HCT116 (cell line): ENCODE results near the gene RREB1. TPM values are rescaled to one million over a fixed set of nuclear protein-coding genes. Genes with fewer than 3 reads are reported as not detected.

Experiments used
- ATAC-seq: fragments of 200-7000 bp; cut with Tn5 transposase; 2 replicates; pipeline ENCODE4 v1.9.1; 2020; ENCODE audit warnings: mild to moderate bottlenecking, moderate library complexity
- BruUV-seq: library from RNA; stranded (reverse); fragments of 400-500 nt; replicated peaks from 2 replicates; lab custom pipeline; 2021; lab: Mats Ljungman, UMichigan
- CTCF ChIA-PET: fragments of 300-600 bp; sonication (Branson Sonifier 250); formaldehyde crosslinking; loops from one replicate; lab custom pipeline; 2021; ENCODE audit warnings: antibody characterized with exemption; lab: Charles Lee
- POLR2A ChIA-PET: fragments of 300-600, 350-600 bp; sonication (Branson Sonifier 250); formaldehyde crosslinking; loops from one replicate; lab custom pipeline; 2021; ENCODE audit warnings: antibody characterized with exemption; lab: Charles Lee
- RAD21 ChIA-PET, 2 experiments: fragments of 300-600 bp; sonication (Branson Sonifier 250); formaldehyde crosslinking; loops; one replicate each; lab custom pipeline; 2023; ENCODE audit warnings: low total read pairs in 2 of 2; ENCODE audit not compliant: uncharacterized antibody in 2 of 2, unreplicated experiment in 2 of 2, low non-redundant PET in 1 of 2; lab: Charles Lee
- DNase-seq: peaks from one replicate; pipeline ENCODE4 v3.0.0-alpha.2; 2010; ENCODE audit warnings: low read depth, low spot score
- H2AFZ ChIP-seq: fragments of 200-600 bp; shearing (Covaris generic), sonication (generic); 2 replicates; pipeline ENCODE4 v1.6.1; 2017; ENCODE audit warnings: low read depth, mixed run types, mixed read lengths, antibody characterized with exemption, low read length; ENCODE audit not compliant: poor library complexity, severe bottlenecking
- H3K27ac ChIP-seq: 2 replicates; pipeline ENCODE4 v1.5.1; 2012; ENCODE audit warnings: low read depth, low read length
- H3K27me3 ChIP-seq: fragments of 200-600 bp; sonication (generic); 2 replicates; pipeline ENCODE4 v1.6.1; 2016; ENCODE audit warnings: mixed run types, low read length, mixed read lengths; ENCODE audit not compliant: insufficient read depth
- H3K36me3 ChIP-seq, 2 experiments: fragments of 200-500 bp in 1 of 2; fragments of 200-600 bp in 1 of 2; sonication (Bioruptor generic) in 1 of 2; sonication (generic) in 1 of 2; 2 replicates each; pipeline versions ENCODE4 v1.5.1 to v1.6.1; 2014 to 2016; ENCODE audit warnings: low read length in 2 of 2, inconsistent platforms in 1 of 2, mixed read lengths in 1 of 2, mixed run types in 1 of 2; ENCODE audit not compliant: insufficient read depth in 2 of 2, control insufficient read depth in 1 of 2
- H3K4me1 ChIP-seq, 2 experiments: fragments of 200-600 bp in 1 of 2; sonication (generic) in 1 of 2; 2 replicates each; pipeline versions ENCODE4 v1.5.1 to v1.6.1; 2012 to 2017; ENCODE audit warnings: low read length in 2 of 2, inconsistent platforms in 1 of 2, mild to moderate bottlenecking in 1 of 2, mixed read lengths in 1 of 2, mixed run types in 1 of 2, moderate library complexity in 1 of 2; ENCODE audit not compliant: insufficient read depth in 2 of 2, control insufficient read depth in 1 of 2
- H3K4me2 ChIP-seq: fragments of 200-600 bp; sonication (generic); 2 replicates; pipeline ENCODE4 v1.6.1; 2017; ENCODE audit warnings: mixed run types, low read length, mixed read lengths
- H3K4me3 ChIP-seq, 2 experiments: fragments of 200-600 bp in 1 of 2; sonication (generic) in 1 of 2; replicated peaks in 1 of 2; 2 replicates each; pipeline ENCODE4 v1.5.1; 2011 to 2016; ENCODE audit warnings: low read length in 2 of 2, control low read depth in 1 of 2, low read depth in 1 of 2, mild to moderate bottlenecking in 1 of 2, mixed read lengths in 1 of 2, mixed run types in 1 of 2
- H3K79me2 ChIP-seq: fragments of 200-600 bp; sonication (generic); 2 replicates; pipeline ENCODE4 v1.6.1; 2017; ENCODE audit warnings: mild to moderate bottlenecking, mixed run types, low read length, moderate library complexity, mixed read lengths; ENCODE audit not compliant: insufficient read depth
- H3K9ac ChIP-seq: fragments of 200-600 bp; sonication (generic); 2 replicates; pipeline ENCODE4 v1.6.1; 2016; ENCODE audit warnings: low read length, mixed read lengths
- H3K9me2 ChIP-seq: fragments of 200-600 bp; sonication (generic), shearing (Covaris generic); 2 replicates; pipeline ENCODE4 v1.6.1; 2017; ENCODE audit warnings: mixed run types, mild to moderate bottlenecking, moderate library complexity; ENCODE audit not compliant: insufficient read depth
- H3K9me3 ChIP-seq, 2 experiments: fragments of 200-500 bp in 1 of 2; fragments of 200-600 bp in 1 of 2; sonication (Bioruptor generic) in 1 of 2; sonication (generic) in 1 of 2; 2 replicates each; pipeline ENCODE4 v1.6.1; 2014 to 2017; ENCODE audit warnings: low read length in 2 of 2, mixed read lengths in 2 of 2, inconsistent platforms in 1 of 2, low read depth in 1 of 2, mild to moderate bottlenecking in 1 of 2, mixed run types in 1 of 2, moderate library complexity in 1 of 2; ENCODE audit not compliant: control insufficient read depth in 1 of 2, insufficient read depth in 1 of 2
- H4K20me1 ChIP-seq: fragments of 200-600 bp; sonication (generic), shearing (Covaris generic); 2 replicates; pipeline ENCODE4 v1.6.1; 2017; ENCODE audit warnings: mixed run types, mild to moderate bottlenecking, moderate library complexity; ENCODE audit not compliant: insufficient read depth
- ATF3 ChIP-seq: IDR thresholded peaks from 2 replicates; pipeline ENCODE4 v1.6.1; 2012
- CEBPB ChIP-seq: IDR thresholded peaks from 2 replicates; pipeline ENCODE4 v1.6.1; 2012; ENCODE audit warnings: low read depth
- EGR1 ChIP-seq: IDR thresholded peaks from 2 replicates; pipeline ENCODE4 v1.6.1; 2012; ENCODE audit warnings: low read depth
- EZH2 ChIP-seq: fragments of 200-600 bp; sonication (generic); IDR thresholded peaks from 2 replicates; pipeline ENCODE4 v1.6.1; 2017; ENCODE audit warnings: antibody characterized with exemption, mixed run types
- RAD21 ChIP-seq: IDR thresholded peaks from 2 replicates; pipeline ENCODE4 v1.6.1; 2012; ENCODE audit warnings: low read depth, mild to moderate bottlenecking
- SP1 ChIP-seq: IDR thresholded peaks from 2 replicates; pipeline ENCODE4 v1.6.1; 2012; ENCODE audit warnings: low read depth
- TCF7L2 ChIP-seq: IDR thresholded peaks from 2 replicates; pipeline ENCODE4 v1.7.0; 2011; ENCODE audit warnings: borderline replicate concordance, inconsistent platforms; ENCODE audit not compliant: insufficient read depth, insufficient read length; ENCODE audit errors: extremely low read depth
- ZBTB33 ChIP-seq: IDR thresholded peaks from 2 replicates; pipeline ENCODE4 v1.6.1; 2011; ENCODE audit warnings: mild to moderate bottlenecking, low read length, moderate library complexity; ENCODE audit not compliant: insufficient replicate concordance; ENCODE audit errors: extremely low read depth
- ZNF274 ChIP-seq: fragments of 200-500 bp; sonication (Bioruptor generic); IDR thresholded peaks from 2 replicates; pipeline ENCODE4 v1.6.1; 2014; ENCODE audit warnings: mild to moderate bottlenecking, low read depth, low read length, inconsistent platforms
- intact Hi-C: fragments of 100-400 bp; cut with micrococcal nuclease; formaldehyde crosslinking; loops from 2 replicates; pipeline ENCODE4 v1.10.0; 2022
- total RNA-seq: library from RNA; stranded (reverse); gene quantifications from one replicate; pipeline ENCODE4 v1.2.1, GENCODE V29; 2021; ENCODE audit not compliant: unreplicated experiment

The RREB1 gene
- total RNA-seq, 1 experiment from 2014 or later, result 47.9 TPM

- TF ChIP-seq EZH2 (no peak), TCF7L2 (no peak), ZNF274 (no peak), EGR1 (no peak), ATF3 (no peak), CEBPB (no peak), ZBTB33 (no peak), RAD21 (no peak), SP1 (no peak)
- ATAC-seq (no peak), DNase-seq (no peak)
- Histone ChIP-seq H3K4me2 (no peak overlapping the region), H2AFZ (no peak overlapping the region), H3K27me3 (no peaks in the 10 kb centered on the region), H3K4me3 (no peak overlapping the region), H3K9me3 (no peaks in the 10 kb centered on the region), H3K9me2 (no peaks in the 10 kb centered on the region), H3K36me3 (no peaks in the 10 kb centered on the region), H3K4me1 (peaks cover 0 to 8% of the 10 kb centered on the region in 2 experiments; a peak in 1 of 4 replicates), H3K27ac (no peak overlapping the region), H3K79me2 (no peaks in the 10 kb centered on the region), H3K9ac (no peak overlapping the region), H4K20me1 (no peaks in the 10 kb centered on the region)
- RAD21 ChIA-PET, result no interaction called here
- POLR2A ChIA-PET, result no interaction called here
- no TSS peak for BruUV-seq
- intact Hi-C loops, result loop anchor here (10.0 kb wide), 1 partner anchor 134 kb away; no protein-coding TSS in a partner anchor
- CTCF ChIA-PET, result no interaction called here
Observed at GRCh38 chr6:7100753-7101081, 7.0 kb upstream of the RREB1 start.
